GM19351 (cell line): ENCODE measurements around the gene CDC25C.

Experiments
- ATAC-seq: cut with Tn5 transposase; IDR thresholded peaks from one replicate; pipeline ENCODE4 v1.9.1; 2021; ENCODE audit warnings: mild to moderate bottlenecking, moderate library complexity; ENCODE audit not compliant: unreplicated experiment

CDC25C gene

DNA sequence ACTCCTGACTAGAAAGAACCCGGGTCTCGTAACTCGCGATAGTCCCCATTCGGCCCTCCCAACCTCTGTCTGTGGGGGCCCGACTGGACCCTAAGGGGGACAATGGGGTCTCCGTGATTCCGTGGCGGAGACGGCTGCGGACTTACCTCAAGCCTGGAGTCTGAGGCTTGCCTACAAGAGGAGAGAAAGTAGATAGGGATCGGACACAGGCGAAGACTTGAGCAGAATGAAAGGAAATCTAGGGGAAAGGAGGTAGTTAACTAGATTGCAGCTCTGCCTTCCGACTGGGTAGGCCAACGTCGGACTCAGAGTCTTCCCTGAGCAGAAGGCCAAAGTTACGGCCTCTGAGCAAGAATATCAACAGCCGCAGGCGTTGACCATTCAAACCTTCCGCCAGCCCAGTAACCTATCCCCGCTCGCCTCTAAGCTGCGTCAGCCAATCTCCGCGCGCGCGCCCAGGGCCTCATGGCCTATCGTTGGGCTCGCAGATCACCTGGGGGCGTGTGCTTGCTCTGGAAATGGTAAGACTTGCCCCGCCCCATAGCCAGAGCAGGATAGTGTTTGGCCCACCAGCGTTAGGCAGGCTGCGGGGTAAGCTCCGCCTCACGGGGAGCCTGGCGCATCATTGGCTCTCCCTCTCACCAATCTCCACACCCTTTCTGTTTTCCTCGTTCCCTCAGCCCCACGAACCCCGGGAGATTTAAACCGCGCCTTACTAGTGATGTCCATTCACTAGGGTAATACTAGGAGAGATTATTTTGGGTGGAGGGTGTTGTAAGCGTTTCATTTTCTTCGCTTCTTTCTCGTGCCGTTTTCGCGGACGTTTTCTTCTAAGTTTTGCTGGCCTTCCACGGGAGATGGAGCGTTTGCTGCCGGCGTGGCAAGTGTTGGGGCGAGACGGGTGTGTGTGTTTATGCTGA is at the start of gene CDC25C:
CDC25C (minus strand) TSS at position 356 of the 920 bp plus-strand sequence. CDS start 624 bp downstream, outside the sequence.
- peak; percentile 99 for ATAC-seq

- no peak for ATAC-seq
These were observed 41.0 kb upstream of the CDC25C start for GRCh38 chr5:138372653-138373052.

GRCh38 chr5:138372225-138372624 is 40.6 kb upstream of the CDC25C start:
- no peak for ATAC-seq

DNA sequence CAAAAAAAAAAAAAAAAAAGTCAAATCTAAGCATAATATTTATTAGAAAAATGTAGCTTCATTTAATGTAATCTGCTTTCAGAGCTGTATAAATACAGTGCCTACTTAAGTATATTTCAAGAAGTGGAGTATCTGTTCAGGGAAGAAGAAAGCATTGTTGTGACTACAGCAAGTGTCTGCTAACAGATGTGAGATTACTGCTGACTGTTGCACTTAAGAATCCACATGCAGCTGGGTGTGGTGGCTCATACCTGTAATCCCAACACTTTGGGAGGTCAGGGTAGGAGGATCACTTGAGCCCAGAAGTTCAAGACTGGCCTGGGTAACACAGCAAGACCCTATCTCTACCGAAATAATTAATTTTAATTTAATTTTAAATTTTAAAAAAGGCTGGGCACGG is 39.9 kb upstream of the CDC25C start:
- ATAC-seq = no peak

DNA sequence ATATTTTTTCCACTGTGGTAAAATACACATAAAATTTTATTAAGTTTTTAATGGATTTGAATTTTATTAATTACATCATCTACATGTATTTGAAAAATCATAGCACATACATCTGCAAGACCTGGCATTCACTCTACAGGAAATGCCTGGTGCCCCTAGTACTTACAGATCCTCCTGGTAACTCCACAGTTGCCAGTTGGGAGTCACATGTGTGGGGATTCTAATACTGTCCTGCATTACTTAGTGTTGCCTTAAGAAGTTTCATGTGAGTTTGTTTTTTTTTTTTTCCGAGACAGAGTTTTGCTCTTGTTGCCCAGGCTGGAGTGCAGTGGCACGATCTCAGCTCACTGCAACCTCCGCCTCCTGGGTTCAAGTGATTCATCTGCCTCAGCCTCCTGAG is 38.9 kb upstream of the CDC25C start:
- ATAC-seq = no peak

DNA sequence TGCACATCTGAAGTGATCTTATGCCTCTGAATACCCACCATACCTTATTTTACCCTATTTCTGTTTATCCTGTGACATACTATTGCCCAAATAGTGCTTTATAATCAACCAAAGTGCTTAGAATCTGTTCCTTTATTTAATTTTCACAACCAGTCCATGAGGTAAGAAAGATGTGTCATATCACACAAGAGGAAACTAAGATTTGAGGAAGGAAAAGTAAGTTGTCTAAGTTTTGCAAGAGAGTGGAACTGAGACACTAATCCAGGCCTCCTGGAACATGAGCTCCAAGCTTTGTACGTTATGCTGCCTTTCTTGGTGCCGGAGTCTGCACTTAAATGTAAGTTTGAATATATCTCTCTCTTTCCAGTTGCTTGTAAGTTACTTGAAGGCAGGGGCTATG is 38.1 kb upstream of the CDC25C start:
- no peak for ATAC-seq

DNA sequence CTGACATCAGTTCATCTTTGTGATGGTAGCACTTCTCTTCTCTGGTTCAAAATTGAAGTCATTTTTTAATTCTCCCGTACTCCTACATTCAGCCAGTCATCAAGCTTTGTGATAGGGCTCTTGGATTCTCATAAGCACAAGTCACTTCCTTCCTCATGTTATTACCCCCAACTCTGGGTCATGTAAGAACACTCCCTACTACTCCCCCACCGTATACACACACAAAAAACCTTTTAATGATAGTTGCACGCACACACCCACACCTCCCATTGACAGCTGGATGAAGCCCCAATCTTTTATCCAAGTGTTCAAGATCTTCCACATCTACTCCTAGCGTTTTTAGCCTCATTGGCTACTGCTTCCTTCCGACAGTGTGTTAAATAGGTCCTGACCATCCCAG is 37.7 kb upstream of the CDC25C start:
- ATAC-seq = no peak

DNA sequence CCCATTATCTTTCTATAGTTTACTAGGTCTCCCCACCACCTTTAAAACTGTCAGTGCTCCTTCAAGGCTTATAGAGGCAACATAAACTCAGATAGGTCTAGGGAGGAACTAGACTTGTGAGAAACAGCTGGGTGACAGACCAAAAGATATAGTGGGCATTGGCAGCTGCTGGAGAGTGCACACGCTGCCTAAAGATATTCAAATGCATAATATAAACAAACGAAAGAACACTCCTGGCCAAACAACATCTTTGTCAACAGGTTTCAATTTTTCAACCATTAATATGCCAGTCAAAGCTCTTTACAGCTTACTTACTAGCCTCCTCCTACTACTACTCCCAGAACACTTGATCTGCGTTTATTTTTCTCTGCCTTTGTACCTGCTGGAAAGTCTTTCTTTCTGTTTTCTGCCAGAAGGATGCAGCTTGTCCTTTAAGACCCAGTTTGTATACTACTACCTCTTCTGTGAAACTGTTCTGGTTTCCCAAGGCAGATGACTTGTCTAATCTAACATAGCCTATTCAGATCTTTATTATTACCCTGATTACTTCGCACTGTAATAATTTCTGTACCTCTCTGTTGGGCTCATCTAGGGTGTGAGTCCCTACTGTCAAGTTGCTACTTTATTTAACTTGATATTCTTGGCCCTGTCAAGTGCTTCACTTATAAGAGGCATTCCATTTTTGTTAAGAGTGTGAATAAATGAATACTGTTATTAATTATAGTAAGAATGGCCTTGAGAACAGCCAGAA is 35.2 kb upstream of the CDC25C start:
- ATAC-seq = no peak

GRCh38 chr5:138364576-138364975 is 33.0 kb upstream of the CDC25C start:
- ATAC-seq = no peak

- no peak for ATAC-seq
These were observed 29.4 kb upstream of the CDC25C start for GRCh38 chr5:138360941-138361452.

DNA sequence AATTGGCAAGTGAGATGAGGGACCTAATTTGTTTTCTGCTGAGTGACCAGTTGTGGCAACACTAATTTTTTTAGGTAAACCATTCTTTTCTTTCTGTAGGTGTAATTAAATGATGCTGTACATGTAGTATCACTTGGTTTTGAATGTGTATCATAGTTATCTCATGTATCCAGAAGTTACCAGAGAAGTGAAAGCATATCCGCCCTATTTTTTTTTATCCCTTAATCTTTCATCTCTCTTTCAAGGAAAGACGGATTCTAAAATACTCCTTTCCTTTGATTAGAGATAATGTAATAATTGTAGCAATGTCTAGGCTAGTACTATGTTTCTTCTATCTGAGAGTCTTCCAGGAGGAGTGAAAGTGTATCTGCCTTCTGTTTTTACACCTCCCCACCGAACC is 28.0 kb upstream of the CDC25C start:
- ATAC-seq = no peak

- peak; percentile 66 for ATAC-seq
These were observed 23.3 kb upstream of the CDC25C start for GRCh38 chr5:138354926-138355378.

DNA sequence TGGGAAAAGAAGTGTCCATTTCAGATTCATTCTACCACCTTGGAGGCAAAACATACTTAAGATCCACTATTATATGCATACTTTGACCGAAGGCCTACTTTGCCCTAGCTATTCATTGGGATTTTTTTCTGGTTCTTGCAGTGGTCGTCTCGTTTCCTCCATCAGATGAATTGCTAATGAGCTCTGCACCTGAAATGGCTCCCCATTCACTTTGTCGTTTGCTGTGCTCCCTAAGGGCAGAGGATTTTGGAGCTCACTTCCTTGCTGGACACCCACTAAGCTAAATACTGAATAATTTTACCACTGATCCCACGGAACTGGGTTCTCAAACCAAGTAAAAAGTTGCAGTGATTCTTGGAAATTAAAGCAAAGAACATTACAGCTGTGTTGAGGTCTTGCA is 22.8 kb upstream of the CDC25C start:
- ATAC-seq = no peak

- no peak for ATAC-seq
These were observed 22.0 kb upstream of the CDC25C start for GRCh38 chr5:138353560-138354080.

GRCh38 chr5:138352722-138353559 is 21.3 kb upstream of the CDC25C start:
- ATAC-seq = peak; percentile 36

DNA sequence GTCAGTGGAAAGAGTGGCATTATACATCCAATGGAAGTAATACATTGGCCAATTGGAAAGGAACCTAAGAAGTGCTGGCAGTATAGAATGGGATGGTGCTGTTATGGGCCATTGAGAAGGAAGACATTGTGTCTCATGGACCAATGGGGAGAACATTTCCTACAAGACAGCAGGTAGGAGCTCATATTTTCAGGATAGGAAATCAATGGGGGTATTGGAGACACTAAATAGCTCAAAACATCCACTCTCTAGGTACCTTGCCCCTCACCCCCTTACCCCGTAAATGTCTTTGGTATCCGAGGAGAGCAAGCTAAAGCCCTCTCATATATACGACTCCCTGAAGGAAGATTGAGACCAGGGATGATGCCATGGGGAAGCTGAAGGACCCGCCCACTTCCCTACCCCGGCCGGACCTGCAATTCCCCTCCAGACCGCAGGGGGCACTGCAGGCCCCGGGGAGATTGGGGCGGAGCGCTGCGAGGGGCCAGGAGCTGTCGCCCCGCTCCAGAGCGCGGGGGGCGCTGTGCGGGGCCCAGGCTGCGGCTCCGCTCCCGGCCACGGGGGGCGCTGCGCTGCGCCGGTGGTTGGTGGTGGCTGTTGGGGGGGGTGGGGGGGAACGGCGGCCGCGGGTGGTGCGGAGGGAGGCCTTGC is 20.6 kb upstream of the CDC25C start, which contains the start of gene KDM3B:
KDM3B (plus strand) TSS at position 615 of the 651 bp plus-strand sequence. CDS start 111 bp downstream, outside the sequence.
- peak; percentile 58 for ATAC-seq

DNA sequence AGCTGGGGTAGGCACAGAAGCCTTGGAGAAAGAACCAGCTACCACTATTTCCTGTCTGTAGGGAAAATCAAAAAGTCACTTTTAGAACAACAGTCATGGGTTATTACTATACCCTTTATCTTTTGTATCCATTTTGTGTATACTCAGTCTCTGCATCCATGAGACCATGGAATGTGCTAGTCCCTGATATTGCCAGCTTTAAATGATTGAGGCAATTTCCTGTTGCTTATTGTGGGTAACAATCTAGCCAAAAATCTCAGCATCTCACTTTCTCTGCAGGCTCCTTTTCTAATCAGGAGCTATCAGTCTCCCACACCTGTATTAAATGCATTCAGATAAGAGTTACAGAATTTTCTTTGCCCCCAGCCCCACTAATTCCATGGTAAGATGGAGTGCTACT is 19.9 kb upstream of the CDC25C start:
- no peak for ATAC-seq

DNA sequence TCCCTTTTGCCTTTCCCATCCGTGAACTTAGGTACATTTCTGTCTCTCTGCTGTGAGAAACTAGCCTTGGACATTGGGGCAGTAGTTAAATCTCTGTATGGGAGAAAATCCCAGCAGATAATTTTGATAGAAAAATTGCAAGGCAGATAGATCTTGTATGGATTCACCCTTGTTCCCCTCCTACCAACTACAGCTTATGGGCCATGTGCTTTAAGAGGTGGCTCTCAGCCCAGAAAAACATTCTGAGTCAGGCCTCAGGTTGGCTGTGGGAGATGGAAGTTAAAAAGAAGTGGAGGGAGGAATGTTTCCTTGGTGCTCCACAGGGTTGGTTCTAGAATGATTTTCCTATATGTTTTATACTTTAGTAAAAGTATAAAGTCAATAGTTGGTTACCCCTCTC is 19.5 kb upstream of the CDC25C start:
- ATAC-seq = no peak

DNA sequence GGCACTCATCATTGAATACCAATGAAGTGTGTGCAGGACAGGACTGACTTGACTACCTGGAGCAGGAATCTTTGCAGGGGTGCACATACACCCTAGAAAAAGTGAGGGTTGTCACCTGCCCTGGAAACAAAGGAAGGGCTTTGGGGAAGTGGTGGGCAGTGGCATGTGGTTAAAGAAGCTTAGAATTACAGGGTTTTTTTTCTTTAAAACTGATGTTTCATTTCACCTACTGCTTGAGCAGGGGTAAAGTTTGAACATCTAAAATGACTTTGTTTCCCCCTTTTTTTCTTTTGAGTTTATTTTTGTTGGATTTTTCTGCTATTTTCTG is 18.9 kb upstream of the CDC25C start:
- ATAC-seq = no peak
